Motor neuron (in vitro differentiated cells): ENCODE measurements around the gene FFAR1. TPM values are rescaled to one million over a fixed set of nuclear protein-coding genes. Genes with fewer than 3 reads are reported as not detected.

Experiments
- ATAC-seq, 8 experiments: fragments of 200-7000 bp; cut with Tn5 transposase; replicated peaks in 6 of 8; 2 replicates each; pipeline ENCODE4 v1.8.0; 2021; ENCODE audit warnings: mild to moderate bottlenecking in 8 of 8, moderate library complexity in 8 of 8
- H3K27ac ChIP-seq, 2 donors: fragments of 250-450 bp; sonication (Bioruptor Pico); 2 replicates each; pipeline ENCODE4 v1.9.0; 2021; ENCODE audit warnings: antibody characterized with exemption in 2 of 2, mild to moderate bottlenecking in 2 of 2, moderate library complexity in 1 of 2
- H3K4me1 ChIP-seq, 2 donors: fragments of 250-450 bp; sonication (Bioruptor Pico); replicated peaks in 1 of 2; 2 replicates each; pipeline ENCODE4 v1.6.1; 2021; ENCODE audit warnings: antibody characterized with exemption in 2 of 2, mild to moderate bottlenecking in 2 of 2, moderate library complexity in 1 of 2
- H3K4me3 ChIP-seq, 5 donors: fragments of 250-450 bp; sonication (Bioruptor Pico); 2 replicates each; pipeline ENCODE4 v1.9.0; 2021; ENCODE audit warnings: antibody characterized with exemption in 5 of 5, mild to moderate bottlenecking in 5 of 5, moderate library complexity in 4 of 5
- WGBS, 10 experiments: fragments of 450-650 bp; shearing (Covaris generic); methylation state at CpG; one replicate each; pipeline ENCODE4 v1.0.0; 2022; 5-methylcytosine and 5-hydroxymethylcytosine counted together
- in situ Hi-C, 9 experiments: fragments of 400-800 bp; cut with MboI; loops; one replicate each; pipeline ENCODE4 v1.15.0; 2021; ENCODE audit warnings: low sequenced_read_pairs in 9 of 9, low pct_unique_long_range_greater_than_20kb in 2 of 9; ENCODE audit not compliant: unreplicated experiment in 9 of 9
- total RNA-seq, 8 experiments: library from RNA; unstranded; fragments of 300-600 nt; gene quantifications; 2 replicates each; pipeline versions ENCODE4 v1.2.3 to v1.2.4, GENCODE V29; 2022

FFAR1 gene
- total RNA-seq, 8 experiments from 2014 or later: 0.08 to 0.43 (median 0.10) TPM; not detected in 4

GRCh38 chr19:35308910-35309309 lies 38.8 kb upstream of the FFAR1 start:
- H3K27ac ChIP-seq: no peak overlapping the region
- in situ Hi-C loops: no loop called here
- H3K4me1 ChIP-seq: peaks cover 11 to 13% of the 10 kb centered on the region in 2 donors

GRCh38 chr19:35309481-35310279 lies 38.0 kb upstream of the FFAR1 start:
- H3K27ac ChIP-seq: peak overlapping the region in 1 of 2 donors; percentile 12
- H3K4me1 ChIP-seq: peaks cover 11 to 13% of the 10 kb centered on the region in 2 donors
- ATAC-seq: peak in 5 of 8 experiments; percentile 11 to 75 (median 68)
- 20 to 90% (median 80%) methylated on average over 1 to 9 of the region's 47 CpGs for WGBS, 10 experiments
- no peak overlapping the region for H3K4me3 ChIP-seq
- in situ Hi-C loops: no loop called here

More at GRCh38 chr19:35308910-35309309, 38.8 kb upstream of the FFAR1 start:
- 0 to 83% (median 63%) methylated on average over 1 to 7 of the region's 7 CpGs; no CpG with 5 or more reads in 1 of the 10 experiments for WGBS, 10 experiments
- no peak overlapping the region for H3K4me3 ChIP-seq
- ATAC-seq: peak in 5 of 8 experiments; percentile 18 to 62 (median 44)

GRCh38 chr19:35310331-35310730 lies 37.4 kb upstream of the FFAR1 start:
- peaks cover 11 to 13% of the 10 kb centered on the region in 2 donors for H3K4me1 ChIP-seq
- WGBS, 10 experiments: 67 to 100% (median 91%) methylated on average over 2 to 4 of the region's 12 CpGs; no CpG with 5 or more reads in 7 of the 10 experiments

GRCh38 chr19:35310811-35311465 lies 36.8 kb upstream of the FFAR1 start:
- 50 to 93% (median 86%) methylated on average over 1 to 6 of the region's 10 CpGs; no CpG with 5 or more reads in 2 of the 10 experiments for WGBS, 10 experiments
- ATAC-seq: no peak
- Histone ChIP-seq H3K4me3 (no peak overlapping the region), H3K4me1 (peaks cover 11 to 13% of the 10 kb centered on the region in 2 donors), H3K27ac (no peak overlapping the region)
- in situ Hi-C loops: no loop called here

More at GRCh38 chr19:35310331-35310730, 37.4 kb upstream of the FFAR1 start:
- ATAC-seq: no peak
- Histone ChIP-seq H3K27ac (no peak overlapping the region), H3K4me3 (no peak overlapping the region)
- in situ Hi-C loops: no loop called here

GRCh38 chr19:35311901-35312665 lies 35.6 kb upstream of the FFAR1 start:
- H3K4me1 ChIP-seq: peaks cover 13 to 18% of the 10 kb centered on the region in 2 donors
- H3K27ac ChIP-seq: no peak overlapping the region
- no peak for ATAC-seq
- 86 to 100% methylated on average over 1 to 4 of the region's 21 CpGs; no CpG with 5 or more reads in 8 of the 10 experiments for WGBS, 10 experiments
- in situ Hi-C loops: no loop called here
- no peak overlapping the region for H3K4me3 ChIP-seq

- no peak for ATAC-seq
- Histone ChIP-seq H3K4me1 (peaks cover 13 to 22% of the 10 kb centered on the region in 2 donors), H3K27ac (no peak overlapping the region), H3K4me3 (no peak overlapping the region)
- in situ Hi-C loops: no loop called here
- 40 to 95% (median 89%) methylated on average over 2 to 3 of the region's 7 CpGs; no CpG with 5 or more reads in 7 of the 10 experiments for WGBS, 10 experiments
These were observed 34.1 kb upstream of the FFAR1 start for GRCh38 chr19:35313587-35313986.

GRCh38 chr19:35314031-35314430 lies 33.7 kb upstream of the FFAR1 start:
- 33 to 87% (median 83%) methylated on average over 1 to 5 of the region's 8 CpGs; no CpG with 5 or more reads in 5 of the 10 experiments for WGBS, 10 experiments
- in situ Hi-C loops: no loop called here
- H3K4me1 ChIP-seq: peaks cover 12 to 23% of the 10 kb centered on the region in 2 donors
- no peak overlapping the region for H3K27ac ChIP-seq
- no peak overlapping the region for H3K4me3 ChIP-seq
- no peak for ATAC-seq

GRCh38 chr19:35314858-35315470 lies 32.7 kb upstream of the FFAR1 start:
- ATAC-seq: no peak
- in situ Hi-C loops: no loop called here
- H3K4me1 ChIP-seq: peaks cover 12 to 23% of the 10 kb centered on the region in 2 donors
- H3K27ac ChIP-seq: no peak overlapping the region
- H3K4me3 ChIP-seq: no peak overlapping the region
- WGBS, 10 experiments: 52 to 100% (median 86%) methylated on average over 1 to 10 of the region's 10 CpGs; no CpG with 5 or more reads in 2 of the 10 experiments

- H3K4me1 ChIP-seq: peaks cover 19 to 25% of the 10 kb centered on the region in 2 donors
- peak in 1 of 8 experiments; percentile 18 for ATAC-seq
- no peak overlapping the region for H3K27ac ChIP-seq
- in situ Hi-C loops: no loop called here
- no peak overlapping the region for H3K4me3 ChIP-seq
- WGBS, 10 experiments: 70 to 85% (median 83%) methylated on average over 2 to 6 of the region's 9 CpGs; no CpG with 5 or more reads in 6 of the 10 experiments
These were observed 31.8 kb upstream of the FFAR1 start for GRCh38 chr19:35315883-35316282.

- no peak overlapping the region for H3K27ac ChIP-seq
- peaks cover 19 to 25% of the 10 kb centered on the region in 2 donors for H3K4me1 ChIP-seq
- no peak for ATAC-seq
These were observed 31.1 kb upstream of the FFAR1 start for GRCh38 chr19:35316560-35316959.

GRCh38 chr19:35317464-35318043 lies 30.1 kb upstream of the FFAR1 start:
- no peak overlapping the region for H3K4me3 ChIP-seq
- ATAC-seq: no peak
- in situ Hi-C loops: no loop called here
- H3K27ac ChIP-seq: no peak overlapping the region
- WGBS, 10 experiments: 40 to 100% (median 78%) methylated on average over 2 to 7 of the region's 7 CpGs; no CpG with 5 or more reads in 1 of the 10 experiments
- H3K4me1 ChIP-seq: peaks cover 19 to 25% of the 10 kb centered on the region in 2 donors

More at GRCh38 chr19:35316560-35316959, 31.1 kb upstream of the FFAR1 start:
- WGBS, 10 experiments: 40 to 100% (median 91%) methylated on average over 1 to 9 of the region's 9 CpGs; no CpG with 5 or more reads in 2 of the 10 experiments
- H3K4me3 ChIP-seq: no peak overlapping the region
- in situ Hi-C loops: no loop called here
